Fibroblast of skin of left biceps (primary cell): ENCODE measurements around the gene FGF19.

ENCODE experiments used
- DNase-seq, 2 experiments: peaks; one replicate each; pipeline ENCODE4 v3.0.0-alpha.2; 2013; ENCODE audit warnings: low read depth in 2 of 2

FGF19 gene

DNA sequence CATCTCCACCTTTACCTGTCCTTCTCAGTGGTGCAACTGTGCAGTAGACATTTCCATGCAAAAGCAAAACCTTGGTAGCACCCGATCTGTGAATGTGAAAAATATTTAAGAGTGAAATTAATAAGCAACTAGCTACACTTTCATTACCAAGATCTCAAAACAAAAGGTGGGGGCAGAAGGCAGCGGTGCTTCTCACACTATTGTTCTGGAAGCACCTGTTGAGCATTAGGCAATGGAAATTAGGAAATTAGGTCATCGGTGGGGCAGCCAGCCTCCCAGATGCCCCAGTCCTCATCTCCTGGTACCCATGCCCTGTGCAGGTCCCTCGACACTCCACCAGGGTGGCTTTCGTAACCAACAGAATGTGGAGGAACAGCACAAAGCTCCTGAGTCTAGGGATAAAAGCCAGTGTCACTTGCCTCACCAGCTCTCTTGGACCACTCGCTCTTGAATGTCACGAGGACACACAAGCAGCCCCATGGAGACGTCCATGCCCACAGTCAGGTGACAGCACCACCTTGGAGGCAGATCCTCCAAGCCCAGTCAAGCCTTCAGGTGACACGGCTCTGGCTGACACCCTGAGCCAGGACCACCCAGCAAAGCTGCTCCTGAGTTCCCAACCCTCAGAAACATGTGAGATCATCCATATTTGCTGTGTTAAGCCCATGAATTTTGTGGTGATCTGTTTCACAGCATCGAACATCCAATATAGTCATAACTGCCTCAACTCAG is 31.9 kb downstream of the FGF19 start:
- no peak for DNase-seq

DNA sequence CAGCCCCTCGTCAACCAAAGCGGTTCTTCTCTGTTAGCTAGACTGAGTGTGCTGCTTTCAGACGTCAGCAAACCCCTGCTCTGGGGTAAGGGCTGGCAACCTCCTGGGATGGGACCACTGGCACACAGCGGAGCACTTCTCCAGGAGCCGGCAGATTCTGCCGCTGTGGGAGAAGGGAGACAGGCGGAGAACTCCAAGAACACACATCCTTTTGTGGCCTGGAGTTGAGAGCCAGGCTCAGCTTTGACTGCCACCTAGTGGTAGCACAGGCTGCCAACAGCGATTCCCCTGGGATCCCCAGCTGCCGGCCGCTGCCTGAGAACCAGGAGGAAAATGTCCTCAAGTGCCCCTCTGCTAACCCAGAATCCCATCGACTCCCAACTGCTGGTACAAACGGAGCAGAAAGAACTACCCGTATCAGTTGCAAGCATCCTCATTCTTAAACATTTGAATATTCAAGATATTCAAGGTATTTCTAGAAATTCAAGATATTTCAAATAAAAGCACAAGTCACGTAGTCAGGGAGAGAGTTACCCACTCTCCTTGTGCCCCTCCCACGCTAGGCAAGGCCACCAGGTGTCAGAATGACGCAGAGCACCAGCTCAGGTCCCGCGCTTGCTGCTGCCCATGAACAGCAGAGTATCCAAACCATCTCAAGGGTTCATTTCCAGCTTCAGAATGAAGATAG is 33.5 kb downstream of the FGF19 start:
- DNase-seq: peak; percentile 43 to 44

DNA sequence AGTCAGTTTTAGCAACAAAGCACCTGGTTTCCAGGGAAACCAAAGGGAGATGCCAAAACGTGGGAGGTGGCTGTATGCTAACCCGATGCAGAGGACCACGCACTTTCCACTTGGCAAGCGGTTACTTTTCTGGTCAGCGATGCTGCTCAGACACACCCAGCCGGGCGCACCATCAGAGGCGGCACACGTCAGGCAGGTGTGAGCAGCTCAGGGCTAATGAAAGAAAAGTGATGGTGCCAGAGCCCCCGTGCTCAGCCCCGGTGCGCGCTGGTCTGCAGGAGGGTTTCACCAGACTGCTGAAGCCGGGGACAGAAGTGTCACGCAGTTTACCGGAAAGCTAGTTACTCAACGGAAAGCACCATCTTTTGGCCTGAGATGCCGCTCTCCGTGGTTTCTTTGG is 34.3 kb downstream of the FGF19 start:
- no peak for DNase-seq

DNA sequence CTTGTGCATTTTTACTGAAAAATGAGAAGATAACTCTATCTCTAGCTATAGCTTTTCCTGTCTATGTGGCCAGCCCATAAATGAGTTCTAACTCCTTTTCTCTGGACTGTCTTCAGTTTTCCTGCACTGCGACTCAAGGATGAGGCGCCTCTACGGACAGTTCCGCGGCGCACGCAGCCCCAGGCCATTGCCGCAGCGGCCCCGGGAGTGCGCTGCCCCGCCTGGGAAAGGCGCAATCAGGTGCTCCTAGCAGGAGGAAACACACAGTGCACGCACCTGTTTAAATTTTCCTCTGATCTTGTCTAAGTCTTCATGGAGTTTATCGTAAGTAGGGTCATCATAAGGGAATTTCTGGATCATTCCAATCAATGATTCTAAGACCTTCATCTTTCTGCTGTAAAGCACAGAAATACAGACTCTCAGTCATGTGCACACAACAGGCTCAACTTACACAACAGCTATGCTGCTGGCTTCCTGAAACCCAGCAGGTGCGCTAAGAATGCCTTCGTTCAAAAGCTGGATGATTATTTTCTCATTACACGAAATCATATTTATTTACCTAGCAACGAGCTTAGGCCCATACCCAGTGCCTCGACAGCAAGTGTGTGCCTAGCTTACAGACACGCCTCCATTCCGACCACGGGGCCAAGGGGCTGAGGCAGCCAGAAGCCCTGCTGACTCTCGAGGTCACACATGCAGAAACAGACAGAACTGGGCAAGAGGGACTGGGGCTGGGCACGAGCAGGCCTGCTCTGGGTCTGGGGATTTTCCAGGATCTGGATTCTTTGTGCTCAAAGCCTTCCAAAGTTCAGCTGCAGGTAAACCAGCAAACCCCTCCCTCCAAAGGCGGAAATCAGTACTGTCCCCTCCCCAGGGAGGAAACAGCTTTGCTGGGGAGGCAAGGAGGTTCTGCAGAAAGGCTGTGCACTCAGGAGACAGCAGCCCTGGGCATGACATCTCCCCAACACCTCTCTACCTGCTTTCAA is 35.9 kb downstream of the FGF19 start:
- no peak for DNase-seq

DNA sequence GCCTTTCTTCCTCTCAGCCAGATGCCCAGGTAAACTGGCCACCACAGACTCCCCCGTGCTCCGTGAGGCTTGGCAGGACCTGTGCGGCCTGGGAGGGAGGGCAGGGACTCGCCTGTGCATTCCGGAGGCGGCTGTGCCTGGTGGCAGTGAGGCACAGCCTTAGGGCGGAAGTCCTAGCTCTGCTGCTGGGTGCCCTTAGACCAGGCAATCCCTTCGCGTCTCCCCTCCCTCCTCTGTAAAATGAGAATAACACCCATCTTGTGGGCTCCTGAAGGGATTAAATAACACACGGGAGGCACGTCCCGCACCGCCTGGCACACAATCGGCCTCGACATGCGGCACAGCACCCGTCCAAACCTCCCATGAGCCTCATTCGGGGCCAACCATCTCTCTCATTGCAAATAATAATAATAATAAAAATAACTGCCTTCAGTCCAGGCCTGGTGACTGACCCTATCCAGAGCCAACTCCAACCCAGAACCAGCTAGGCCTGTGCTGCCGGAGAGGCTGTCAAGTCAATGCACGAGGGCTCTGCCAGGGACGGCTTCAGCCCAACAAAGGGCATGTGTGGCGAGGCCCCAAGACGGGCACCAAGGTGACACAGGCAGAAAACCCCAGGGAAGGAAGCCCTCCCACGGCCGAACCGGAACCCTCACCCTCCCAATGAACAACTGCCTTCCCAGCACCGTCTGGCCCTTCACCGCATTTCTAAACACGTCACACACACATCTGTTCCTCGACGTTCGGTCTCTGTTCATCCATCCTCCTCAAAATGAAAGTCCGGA is 36.9 kb downstream of the FGF19 start:
- no peak for DNase-seq

DNA sequence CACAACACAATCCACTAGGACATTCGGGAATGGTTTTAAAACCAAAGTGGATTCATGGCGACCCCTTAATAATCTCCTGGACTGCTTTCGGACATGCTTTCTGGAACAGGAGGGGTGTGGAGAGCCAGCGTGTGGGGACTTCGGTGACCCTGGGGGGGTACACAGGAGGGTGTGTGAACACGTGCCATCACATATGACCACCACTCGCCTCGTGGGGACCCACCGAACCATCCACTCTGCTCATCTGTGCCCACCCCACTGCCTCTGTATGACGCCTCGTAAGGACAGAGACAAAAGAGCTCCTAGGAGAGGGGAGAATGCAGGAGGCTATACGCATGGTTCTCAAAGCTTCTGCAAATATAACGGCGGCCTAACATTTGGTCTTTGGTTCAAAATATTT is 37.6 kb downstream of the FGF19 start:
- no peak for DNase-seq

DNA sequence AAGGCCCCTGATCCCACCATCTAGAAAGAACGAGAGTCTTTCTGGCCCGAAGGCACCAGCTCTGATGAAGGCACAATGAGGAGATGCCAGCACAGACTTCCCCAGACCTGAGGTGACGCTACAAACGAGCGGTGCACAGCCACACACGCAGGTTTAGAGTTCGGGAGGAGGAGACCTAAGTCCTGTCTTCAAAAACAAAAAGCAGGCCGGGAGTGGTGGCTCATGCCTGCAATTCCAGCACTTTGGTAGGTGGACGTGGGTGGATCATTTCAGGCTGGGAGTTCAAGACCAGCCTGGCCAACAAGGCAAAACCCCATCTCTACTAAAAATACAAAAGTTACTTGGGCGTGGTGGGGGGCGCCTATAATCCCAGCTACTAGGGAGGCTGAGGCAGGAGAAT is 38.2 kb downstream of the FGF19 start:
- no peak for DNase-seq

DNA sequence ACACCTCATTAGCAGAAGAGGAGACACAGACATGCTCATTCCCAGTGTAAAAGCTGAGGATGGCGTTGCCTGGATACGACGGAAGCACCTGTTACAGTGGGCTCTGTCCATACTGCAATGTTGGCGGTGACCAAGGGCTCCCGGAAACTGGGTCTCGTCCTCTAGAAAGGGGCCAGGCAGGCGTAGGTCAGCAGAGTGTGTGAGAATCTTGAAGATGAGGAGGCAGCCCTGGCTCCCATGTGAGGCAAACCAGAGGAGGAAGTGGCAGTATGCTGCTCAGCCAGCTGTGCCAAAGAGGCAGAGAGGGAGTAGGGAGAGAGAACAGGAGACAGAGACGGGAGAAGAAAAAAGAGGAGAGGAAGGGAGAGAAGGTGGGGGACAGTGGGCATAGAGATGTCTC is 38.9 kb downstream of the FGF19 start:
- no peak for DNase-seq

DNA sequence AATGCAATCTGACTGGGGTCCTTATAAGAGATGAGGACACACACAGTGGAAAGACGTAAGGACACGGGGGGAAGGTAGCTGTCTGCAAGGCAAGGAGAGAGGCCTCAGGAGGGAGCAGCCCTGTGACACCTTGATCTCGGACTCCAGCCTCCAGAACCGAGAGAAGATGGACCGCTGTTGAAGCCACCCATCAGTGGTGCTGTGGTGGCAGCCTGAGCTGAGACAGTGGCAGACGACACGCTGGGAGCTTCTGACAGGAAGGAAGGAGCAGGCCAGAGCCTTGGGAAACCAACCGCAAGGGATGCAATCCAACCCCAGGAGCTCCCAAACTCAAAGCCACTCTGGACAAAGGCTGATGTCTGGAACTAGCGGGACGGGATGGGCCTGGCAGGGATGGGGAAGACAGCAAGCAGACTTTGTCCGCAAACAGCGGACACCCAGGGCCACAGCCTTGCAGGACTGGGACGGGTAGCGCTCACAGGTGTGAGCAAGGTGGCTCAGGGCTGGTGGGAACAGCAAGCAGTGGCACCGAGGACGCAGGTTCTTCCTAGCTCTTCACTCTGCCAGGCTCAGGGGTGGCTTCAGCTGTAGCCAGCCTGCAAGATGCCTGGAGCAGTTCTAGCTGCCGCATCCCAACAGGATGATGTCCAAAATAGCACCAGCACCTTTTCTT is 39.6 kb downstream of the FGF19 start:
- DNase-seq: no peak

DNA sequence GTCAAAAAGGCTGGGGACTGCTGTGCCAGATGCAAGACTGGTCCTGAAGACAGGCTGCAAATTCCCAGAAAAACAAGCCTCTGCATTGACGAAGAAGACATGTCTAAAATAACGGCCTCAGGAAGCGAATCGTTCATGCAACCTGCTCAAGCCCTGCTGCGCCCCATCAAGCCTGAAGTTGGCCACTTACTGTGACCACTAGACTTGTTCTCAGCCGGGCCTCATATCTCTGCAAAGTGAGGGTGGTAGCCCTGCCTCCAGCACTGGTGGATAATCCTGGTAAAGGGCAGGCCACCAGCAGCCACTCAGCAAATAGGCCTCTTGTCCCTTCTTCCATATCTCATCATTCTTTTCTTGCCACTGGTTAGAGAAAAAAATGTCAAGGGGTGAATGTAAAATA is 40.5 kb downstream of the FGF19 start:
- DNase-seq: no peak

DNA sequence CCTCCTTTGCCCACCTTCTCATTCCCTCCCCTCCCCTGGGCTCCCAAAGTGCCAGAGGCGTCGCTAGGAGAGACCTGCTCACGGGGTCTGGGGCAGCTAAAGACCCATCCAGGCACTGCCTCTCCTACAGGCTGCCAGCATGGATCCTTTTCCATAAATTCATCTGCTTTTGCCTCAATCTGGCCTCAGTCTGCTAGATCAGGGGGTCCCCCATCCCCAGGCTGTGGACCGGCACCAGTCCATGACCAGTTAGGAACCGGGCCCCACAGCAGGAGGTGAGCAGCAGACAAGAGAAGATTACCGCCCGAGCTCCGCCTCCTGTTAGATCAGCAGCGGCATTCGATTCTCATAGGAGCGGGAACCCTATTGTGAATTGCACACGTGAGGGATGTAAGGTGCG is 41.0 kb downstream of the FGF19 start:
- no peak for DNase-seq

DNA sequence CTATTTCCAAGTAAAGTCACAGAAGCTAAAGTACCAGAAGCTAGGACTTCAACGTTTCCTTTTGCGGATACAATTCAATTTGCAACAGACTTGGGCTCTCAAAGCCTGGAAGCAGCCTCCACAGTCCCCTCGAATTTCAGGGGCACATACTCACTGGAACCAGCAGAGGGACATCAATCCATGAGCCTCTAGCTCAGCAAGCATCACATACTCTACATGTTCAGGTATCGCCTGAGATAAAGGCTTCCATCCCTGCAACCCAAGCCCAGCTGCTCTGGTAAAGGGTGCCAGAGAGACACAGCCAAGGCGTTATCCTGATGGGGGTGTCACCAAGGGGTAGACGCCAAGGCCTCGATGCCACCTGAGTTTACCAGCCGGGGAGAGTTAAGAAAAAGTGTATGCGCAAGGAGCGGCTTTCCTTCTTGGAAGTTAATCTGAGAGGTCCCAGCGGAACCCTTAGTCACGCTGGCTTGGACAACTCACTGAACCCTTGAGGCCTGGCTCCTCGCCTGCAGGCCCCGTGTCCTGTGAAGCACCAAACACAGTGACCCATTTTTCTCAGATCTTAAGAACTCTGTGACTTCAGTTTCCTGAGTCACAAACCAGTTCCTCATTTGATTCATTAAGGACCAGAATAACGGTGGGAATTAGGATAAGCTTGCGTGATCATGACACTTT is 41.7 kb downstream of the FGF19 start:
- DNase-seq: no peak

DNA sequence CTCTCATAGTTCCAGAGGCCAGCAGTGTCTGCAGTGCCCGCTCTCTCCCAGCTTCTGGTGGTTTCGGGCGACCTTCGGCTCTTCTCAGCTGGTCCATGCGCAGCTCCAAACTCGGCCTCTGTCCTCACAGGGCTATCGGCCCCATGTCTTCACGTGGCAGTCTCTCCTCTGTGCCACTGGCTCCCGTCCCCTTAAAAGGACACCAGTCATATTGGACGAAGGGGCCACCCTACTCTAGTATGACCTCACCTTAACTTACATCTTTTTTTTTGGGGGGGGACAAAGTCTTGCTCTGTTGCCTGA is 42.5 kb downstream of the FGF19 start:
- no peak for DNase-seq

DNA sequence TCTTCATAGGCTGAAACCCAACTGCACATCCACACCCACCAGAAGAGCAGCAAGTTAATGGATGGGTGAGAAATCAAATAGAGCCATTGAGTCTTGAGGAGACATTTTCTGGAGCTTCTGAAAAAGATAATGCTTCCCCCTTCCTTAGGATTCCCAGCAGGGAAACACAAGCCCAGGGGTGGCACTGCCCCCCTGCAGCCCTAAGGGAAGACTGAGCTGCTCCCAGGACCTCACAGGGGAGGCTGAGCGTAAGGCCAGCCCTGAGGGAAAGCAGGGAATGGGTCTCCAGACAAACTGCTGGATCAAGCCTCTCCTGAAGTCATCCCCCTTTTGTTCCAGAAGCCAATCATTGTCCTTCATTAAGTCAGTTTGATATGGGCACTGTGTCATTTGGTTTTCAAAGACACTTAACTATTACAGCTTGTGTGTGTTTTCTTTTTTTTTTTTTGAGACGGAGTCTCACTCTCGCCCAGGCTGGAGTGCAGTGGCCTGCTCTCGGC is 43.8 kb downstream of the FGF19 start:
- no peak for DNase-seq

DNA sequence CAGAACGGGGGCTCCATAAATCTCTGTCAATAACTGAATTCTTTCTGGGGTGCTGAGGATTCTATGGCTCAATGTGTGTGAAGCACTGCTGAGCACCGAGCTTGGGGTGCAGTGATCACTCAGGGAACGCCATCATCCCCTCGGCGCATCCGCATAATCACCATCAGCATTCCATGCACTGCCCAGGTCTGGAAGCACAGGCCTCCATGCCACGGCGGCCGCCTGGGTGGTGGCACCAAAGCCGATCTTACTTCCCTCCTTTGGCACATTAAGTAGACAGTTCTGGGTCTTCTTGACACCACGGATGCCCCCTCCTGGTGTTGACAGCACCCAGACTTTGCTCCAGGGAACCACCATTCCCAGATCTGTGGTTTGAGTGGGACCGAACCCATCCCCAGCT is 44.2 kb downstream of the FGF19 start:
- DNase-seq: no peak

DNA sequence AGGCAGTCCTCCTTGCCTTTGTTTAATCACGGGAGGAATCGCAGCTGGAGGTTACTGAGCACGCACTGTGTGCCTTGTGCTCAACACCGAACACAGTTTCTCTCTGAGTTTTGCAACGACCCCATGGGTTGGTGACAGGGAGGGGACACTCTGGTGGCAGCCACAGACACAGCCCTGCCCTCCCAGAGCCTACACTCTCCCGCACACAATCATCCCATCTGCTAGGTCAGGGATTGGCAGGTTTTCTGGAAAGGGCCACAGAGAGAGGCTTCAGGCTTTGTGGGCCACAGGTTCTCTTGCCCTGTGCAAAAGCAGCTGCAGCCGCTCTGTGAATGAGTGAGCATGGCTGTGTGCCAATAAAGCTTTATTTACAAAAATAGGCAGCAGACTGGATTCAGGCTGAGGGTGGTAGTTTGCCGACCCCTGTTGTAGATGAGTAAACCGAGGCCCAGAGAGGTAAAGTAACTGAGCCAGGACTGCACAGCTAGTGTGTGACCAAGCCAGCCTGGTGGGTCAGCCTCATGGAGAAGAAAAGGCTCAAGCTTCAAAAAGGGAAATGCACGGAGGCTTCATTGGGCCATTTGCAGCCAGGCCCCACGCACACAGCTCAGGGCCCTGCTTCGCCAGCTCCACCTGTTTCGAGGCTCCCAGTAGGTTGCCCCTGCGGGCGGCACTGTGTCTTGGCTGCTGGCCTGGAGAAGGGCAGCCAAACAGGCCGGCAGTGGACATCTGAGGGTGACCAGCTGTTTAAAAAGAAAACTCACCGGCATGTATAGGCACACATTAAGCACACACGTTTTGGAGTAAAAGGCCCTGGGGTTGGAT is 45.0 kb downstream of the FGF19 start:
- DNase-seq: no peak

DNA sequence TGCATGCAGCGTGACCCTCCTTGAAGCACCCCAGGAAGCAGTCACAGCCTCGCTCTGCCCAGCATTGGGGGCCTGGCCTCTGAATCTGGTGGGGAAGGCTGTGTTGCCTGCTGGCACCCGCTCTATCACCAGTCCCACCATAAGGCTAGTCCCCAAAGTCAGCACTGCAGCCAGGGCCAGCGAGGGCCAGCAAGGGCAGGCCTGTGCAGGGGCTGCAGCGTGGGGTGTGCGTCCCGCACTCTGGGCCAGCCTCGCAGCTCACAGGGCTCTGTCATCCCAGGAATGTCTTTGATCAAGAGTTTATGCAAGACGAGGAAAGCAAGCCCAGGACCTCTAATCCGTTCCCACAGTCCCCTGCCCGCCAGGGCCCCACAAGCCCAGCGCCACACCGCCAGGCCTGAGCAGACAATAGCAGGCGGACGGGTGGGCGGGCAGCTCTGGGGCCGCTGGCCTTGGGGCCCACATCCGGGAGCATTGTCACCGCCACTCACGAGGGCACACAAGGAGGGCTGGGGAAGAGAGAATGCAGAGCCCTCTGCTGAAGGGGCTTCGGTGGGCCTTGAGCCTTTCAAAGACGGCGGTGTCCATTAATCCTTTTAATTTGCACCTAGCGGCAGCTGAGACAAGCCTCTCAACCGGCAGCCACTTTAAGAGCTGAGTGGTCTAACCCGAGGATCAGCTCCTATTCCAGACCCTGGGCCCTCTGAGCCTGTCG is 45.8 kb downstream of the FGF19 start:
- DNase-seq: no peak

DNA sequence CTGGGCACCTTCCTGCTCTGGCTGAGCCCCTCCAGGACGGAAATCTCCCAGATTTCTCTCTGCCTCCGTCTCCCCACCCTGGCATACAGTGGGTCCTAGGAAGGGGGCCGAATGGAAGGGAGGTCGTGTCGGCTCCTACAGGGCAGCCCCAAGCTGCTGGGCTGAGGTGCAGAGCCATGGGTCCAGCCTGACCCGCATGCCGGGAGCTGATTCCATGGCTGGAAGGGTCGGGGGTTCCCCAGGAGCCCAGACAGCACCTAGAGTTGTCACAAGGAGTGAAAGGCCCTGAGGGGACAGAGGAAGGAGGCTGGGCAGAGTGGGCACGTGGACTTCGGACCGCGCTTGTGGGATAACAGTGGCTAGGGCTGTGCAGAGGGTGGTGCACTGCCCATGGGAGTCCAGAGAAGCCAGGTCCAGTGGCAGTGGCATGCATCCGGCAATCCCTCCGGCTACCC is 46.3 kb downstream of the FGF19 start:
- no peak for DNase-seq
